GM12874 (cell line): ENCODE data around the gene MAN1A1.

Experiments used
- CTCF ChIP-seq: IDR thresholded peaks from 2 replicates; pipeline ENCODE4 v1.5.1; 2011; ENCODE audit warnings: low read depth, mild to moderate bottlenecking, control low read depth, low read length, moderate library complexity; ENCODE audit not compliant: insufficient read depth

MAN1A1 gene

GRCh38 chr6:119186490-119186889, 163.1 kb downstream of the MAN1A1 start:
- no peak for TF ChIP-seq CTCF

- TF ChIP-seq CTCF, result no peak
Measured at GRCh38 chr6:119184008-119184648, 165.4 kb downstream of the MAN1A1 start.

GRCh38 chr6:119183457-119183856, 166.1 kb downstream of the MAN1A1 start:
- TF ChIP-seq CTCF, result no peak

- TF ChIP-seq CTCF, result no peak
Measured at GRCh38 chr6:119182875-119183274, 166.7 kb downstream of the MAN1A1 start.

- TF ChIP-seq CTCF, result no peak
Measured at GRCh38 chr6:119182216-119182803, 167.3 kb downstream of the MAN1A1 start.

- no peak for TF ChIP-seq CTCF
Measured at GRCh38 chr6:119181046-119181445, 168.5 kb downstream of the MAN1A1 start.

GRCh38 chr6:119179842-119180241, 169.7 kb downstream of the MAN1A1 start:
- TF ChIP-seq CTCF, result no peak
